ENCODE measurements around the gene BBS1. TPM values are rescaled to one million over a fixed set of nuclear protein-coding genes. Genes with fewer than 3 reads are reported as not detected.

The BBS1 gene
- total RNA-seq, 1 experiment from 2014 or later: 29.8 TPM

DNA sequence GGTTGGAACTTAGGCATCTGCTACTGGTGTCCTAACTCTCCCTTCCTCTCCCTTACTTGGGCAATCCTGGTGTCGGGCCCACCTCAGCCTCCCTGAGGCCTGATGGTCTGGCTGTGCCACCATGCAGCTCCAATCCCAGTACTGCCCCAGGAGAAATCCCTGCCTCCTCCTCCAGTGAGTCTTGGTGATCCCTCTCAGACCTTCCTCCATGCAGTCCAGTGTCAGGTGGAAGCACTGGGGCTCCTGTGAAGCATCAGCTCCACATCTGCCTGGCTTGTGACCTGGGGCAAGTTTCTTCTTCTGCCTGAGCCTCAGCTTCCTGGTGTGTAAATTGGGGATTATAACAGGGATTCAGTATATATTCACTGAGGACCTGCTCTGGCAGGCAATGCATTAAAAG is 45.5 kb upstream of the BBS1 start:
- no peaks in the 10 kb centered on the region for H3K27me3 ChIP-seq (ENCODE audit: insufficient read depth, low read length)
- no peak overlapping the region for H2AFZ ChIP-seq (ENCODE audit: low read depth, low read length, poor library complexity, severe bottlenecking)
- no peak overlapping the region for H3K9ac ChIP-seq (ENCODE audit: low read length)
- no peaks in the 10 kb centered on the region for H3K36me3 ChIP-seq (ENCODE audit: control insufficient read depth in 1 of 2, insufficient read depth in 2 of 2, low read length in 2 of 2)
- ChIA-PET POLR2A (interaction anchor here (0.6 kb wide), 1 partner anchor 10 kb away, joined by 3 read pairs; no protein-coding TSS in a partner anchor), CTCF (interaction anchor here (0.7 kb wide), 1 partner anchor 14 kb away, joined by 3 read pairs; no protein-coding TSS in a partner anchor), RAD21 (ENCODE audit: low non-redundant PET in 1 of 2, low total read pairs in 2 of 2, uncharacterized antibody in 2 of 2, unreplicated experiment in 2 of 2) (no interaction called here)
- no peak overlapping the region for H3K4me3 ChIP-seq (replicated peaks in 1 of 2; ENCODE audit: low read depth in 1 of 2, low read length in 2 of 2)
- ATAC-seq (no peak), DNase-seq (ENCODE audit: low read depth, low spot score) (no peak)
- no peaks in the 10 kb centered on the region for H3K9me2 ChIP-seq (ENCODE audit: insufficient read depth)
- no TSS peak for BruUV-seq (replicated peaks)
- intact Hi-C loops (cut with micrococcal nuclease): no loop called here
- no peak overlapping the region for H3K4me2 ChIP-seq (ENCODE audit: low read length)
- peaks cover 6 to 7% of the 10 kb centered on the region in 2 experiments; a peak in 1 of 4 replicates for H3K9me3 ChIP-seq (ENCODE audit: control insufficient read depth in 1 of 2, insufficient read depth in 1 of 2, low read depth in 1 of 2, low read length in 2 of 2)
- H3K4me1 ChIP-seq (ENCODE audit: control insufficient read depth in 1 of 2, insufficient read depth in 2 of 2, low read length in 2 of 2): peaks cover 8 to 19% of the 10 kb centered on the region in 2 experiments
- no peak overlapping the region for H3K27ac ChIP-seq (ENCODE audit: low read depth, low read length)
- H3K79me2 ChIP-seq (ENCODE audit: insufficient read depth, low read length): peaks cover 8% of the 10 kb centered on the region; the same call in 1 of the 2 replicates
- H4K20me1 ChIP-seq (ENCODE audit: insufficient read depth): no peaks in the 10 kb centered on the region
- TF ChIP-seq SIN3A (IDR thresholded peaks at IDR 0.05; ENCODE audit: low read depth) (no peak), JUND (IDR thresholded peaks at IDR 0.05) (no peak), REST (IDR thresholded peaks at IDR 0.05; ENCODE audit: low read depth) (no peak), TCF7L2 (IDR thresholded peaks at IDR 0.05; ENCODE audit: borderline replicate concordance, extremely low read depth, insufficient read depth, insufficient read length) (no peak), ELF1 (IDR thresholded peaks at IDR 0.05; ENCODE audit: borderline replicate concordance, low read depth) (no peak), SRF (IDR thresholded peaks at IDR 0.05; ENCODE audit: low read depth) (no peak), SP1 (IDR thresholded peaks at IDR 0.05; ENCODE audit: low read depth) (no peak), CTCF (IDR thresholded peaks at IDR 0.05 in 2 of 3, conservative IDR thresholded peaks at IDR 0.05 in 1 of 3; ENCODE audit: borderline replicate concordance in 1 of 3, insufficient read depth in 1 of 3, low read depth in 2 of 3, low read length in 2 of 3) (no peak), RAD21 (IDR thresholded peaks at IDR 0.05; ENCODE audit: low read depth) (no peak), ZNF274 (IDR thresholded peaks at IDR 0.05; ENCODE audit: low read depth, low read length) (no peak), EGR1 (IDR thresholded peaks at IDR 0.05; ENCODE audit: low read depth) (no peak), CEBPB (IDR thresholded peaks at IDR 0.05; ENCODE audit: low read depth) (no peak)
